Colonic mucosa (tissue), 4 donors: ENCODE results near the gene LEFTY1. TPM values are rescaled to one million over a fixed set of nuclear protein-coding genes. Genes with fewer than 3 reads are reported as not detected.
A peak's percentile ranks its signal among the peaks of the same experiment; 100 is the strongest.

Experiments used
- DNase-seq: peaks from one replicate; pipeline ENCODE4 v3.0.0-alpha.2; 2020
- H3K27ac ChIP-seq: fragments of 200-600 bp; one replicate; pipeline ENCODE4 v1.8.0; 2021
- H3K27me3 ChIP-seq: fragments of 200-600 bp; one replicate; pipeline ENCODE4 v1.8.0; 2021
- H3K36me3 ChIP-seq: fragments of 200-600 bp; one replicate; pipeline ENCODE4 v1.8.0; 2021
- H3K4me1 ChIP-seq: fragments of 200-600 bp; one replicate; pipeline ENCODE4 v1.8.0; 2021; ENCODE audit warnings: mild to moderate bottlenecking
- H3K4me3 ChIP-seq: fragments of 200-600 bp; one replicate; pipeline ENCODE4 v1.8.0; 2021
- H3K9ac ChIP-seq, 2 donors: one replicate each; pipeline ENCODE4 v1.7.0; 2013; ENCODE audit warnings: control low read depth in 2 of 2, low read depth in 2 of 2, low read length in 2 of 2
- H3K9me3 ChIP-seq: fragments of 200-600 bp; one replicate; pipeline ENCODE4 v1.8.0; 2021
- CTCF ChIP-seq: fragments of 200-600 bp; IDR thresholded peaks from one replicate; pipeline ENCODE4 v1.8.0; 2022; ENCODE audit warnings: antibody characterized with exemption, mild to moderate bottlenecking
- intact Hi-C: fragments of 100-400 bp; cut with DNase I; formaldehyde crosslinking; loops from one replicate; pipeline ENCODE4 v1.14.1; 2022
- total RNA-seq, 2 donors: library from RNA; stranded (reverse); fragmentation: NEBNext Ultra II Directional in 1 of 2; extraction: Animal tissue kit (Norgen Biotek cat#: 25700) in 1 of 2; gene quantifications; one replicate each; pipeline ENCODE4 v1.2.1, GENCODE V29; 2021
- donor health status: healthy.
- donor health status: DM: no; HTN: no; CAD: no.
- donor health status: DM: no; HTN: no; CAD: no.

The LEFTY1 gene
- total RNA-seq, 2 donors from 2014 or later, result 201 to 211 TPM

- peak; percentile 85 for DNase-seq
- Histone ChIP-seq H3K27ac (peak overlapping the region; percentile 75), H3K27me3 (no peaks in the 10 kb centered on the region), H3K4me3 (no peak overlapping the region), H3K4me1 (no peaks in the 10 kb centered on the region), H3K9ac (peak overlapping the region in 1 of 2 donors; percentile 65), H3K9me3 (no peaks in the 10 kb centered on the region), H3K36me3 (no peaks in the 10 kb centered on the region)
- intact Hi-C loops, result no loop called here
- TF ChIP-seq CTCF, result no peak
Observed at GRCh38 chr1:225896937-225897549, 8.1 kb upstream of the LEFTY1 start.

GRCh38 chr1:225896494-225896893 lies 7.5 kb upstream of the LEFTY1 start:
- Histone ChIP-seq H3K27ac (peak overlapping the region; percentile 75), H3K36me3 (no peaks in the 10 kb centered on the region), H3K4me1 (no peaks in the 10 kb centered on the region), H3K9me3 (no peaks in the 10 kb centered on the region), H3K4me3 (no peak overlapping the region), H3K27me3 (no peaks in the 10 kb centered on the region), H3K9ac (peak overlapping the region in 1 of 2 donors; percentile 65)
- TF ChIP-seq CTCF, result no peak
- no peak for DNase-seq
- intact Hi-C loops, result no loop called here

GRCh38 chr1:225892307-225892706 lies 3.4 kb upstream of the LEFTY1 start:
- intact Hi-C loops, result no loop called here
- H3K4me3 ChIP-seq, result no peak overlapping the region
- no peak overlapping the region for H3K9ac ChIP-seq
- H3K27me3 ChIP-seq, result no peaks in the 10 kb centered on the region
- H3K36me3 ChIP-seq, result no peaks in the 10 kb centered on the region
- no peak for TF ChIP-seq CTCF
- DNase-seq, result no peak
- H3K4me1 ChIP-seq, result peaks cover 5% of the 10 kb centered on the region
- H3K27ac ChIP-seq, result no peak overlapping the region
- H3K9me3 ChIP-seq, result no peaks in the 10 kb centered on the region

- no peaks in the 10 kb centered on the region for H3K36me3 ChIP-seq
- H3K4me1 ChIP-seq, result peaks cover 5% of the 10 kb centered on the region
- intact Hi-C loops, result no loop called here
- no peaks in the 10 kb centered on the region for H3K9me3 ChIP-seq
- TF ChIP-seq CTCF, result no peak
- DNase-seq, result peak; percentile 77
- no peaks in the 10 kb centered on the region for H3K27me3 ChIP-seq
- H3K4me3 ChIP-seq, result no peak overlapping the region
- peak overlapping the region; percentile 16 to 93 for H3K9ac ChIP-seq
- H3K27ac ChIP-seq, result peak overlapping the region; percentile 89
Observed at GRCh38 chr1:225891229-225891972, 2.5 kb upstream of the LEFTY1 start.

GRCh38 chr1:225890346-225891228 lies 1.6 kb upstream of the LEFTY1 start:
- intact Hi-C loops, result no loop called here
- H3K4me3 ChIP-seq, result no peak overlapping the region
- peak overlapping the region; percentile 16 to 93 for H3K9ac ChIP-seq
- H3K9me3 ChIP-seq, result no peaks in the 10 kb centered on the region
- no peak for TF ChIP-seq CTCF
- H3K27ac ChIP-seq, result peak overlapping the region; percentile 89
- no peaks in the 10 kb centered on the region for H3K27me3 ChIP-seq
- H3K4me1 ChIP-seq, result peaks cover 5% of the 10 kb centered on the region
- no peaks in the 10 kb centered on the region for H3K36me3 ChIP-seq
- DNase-seq, result peak; percentile 70
